H1 (cell line): ENCODE results near the gene KLHL3. TPM values are rescaled to one million over a fixed set of nuclear protein-coding genes. Genes with fewer than 3 reads are reported as not detected.

Experiments
- CTCF ChIA-PET: fragments of 300-600 bp; sonication (Branson Sonifier 250); formaldehyde crosslinking; loops from one replicate; lab custom pipeline; 2021; ENCODE audit not compliant: partially characterized antibody; lab: Charles Lee
- POLR2A ChIA-PET: fragments of 300-600 bp; sonication (Branson Sonifier 250); formaldehyde crosslinking; loops from one replicate; lab custom pipeline; 2021; ENCODE audit warnings: inconsistent platforms; ENCODE audit not compliant: partially characterized antibody; lab: Charles Lee
- DNase-seq, 2 experiments: peaks; one replicate each; pipeline versions ENCODE4 v3.0.0 to v3.0.0-alpha.2; 2010 to 2022; ENCODE audit warnings: low spot score in 2 of 2, low read depth in 1 of 2, mixed read lengths in 1 of 2
- FAIRE-seq: peaks from 2 replicates; lab custom pipeline; 2011; peaks lifted over from hg19 to GRCh38; lab: Jason Lieb, UNC
- H2AFZ ChIP-seq: 2 replicates; pipeline ENCODE4 v1.8.1; 2012; ENCODE audit warnings: low read length, inconsistent platforms
- H2AK5ac ChIP-seq: 2 replicates; pipeline ENCODE4 v1.6.1; 2013; ENCODE audit warnings: low read depth, low read length
- H2BK120ac ChIP-seq: replicated peaks from 2 replicates; pipeline ENCODE3; 2013; ENCODE audit warnings: low read depth, low read length, inconsistent platforms
- H2BK12ac ChIP-seq: 2 replicates; pipeline ENCODE4 v1.6.1; 2013; ENCODE audit warnings: low read depth, low read length
- H2BK15ac ChIP-seq: 2 replicates; pipeline ENCODE4 v1.6.1; 2013; ENCODE audit warnings: low read length
- H2BK20ac ChIP-seq: 2 replicates; pipeline ENCODE4 v1.6.1; 2013; ENCODE audit warnings: low read length
- H2BK5ac ChIP-seq: 2 replicates; pipeline ENCODE4 v1.6.1; 2013; ENCODE audit warnings: low read depth, low read length
- H3K14ac ChIP-seq: 2 replicates; pipeline ENCODE4 v1.6.1; 2013; ENCODE audit warnings: inconsistent platforms; ENCODE audit not compliant: insufficient read length
- H3K18ac ChIP-seq: 2 replicates; pipeline ENCODE4 v1.6.1; 2013; ENCODE audit warnings: low read length; ENCODE audit errors: extremely low read depth
- H3K23ac ChIP-seq: 2 replicates; pipeline ENCODE4 v1.6.1; 2013; ENCODE audit warnings: inconsistent platforms; ENCODE audit not compliant: insufficient read length
- H3K23me2 ChIP-seq: 2 replicates; pipeline ENCODE4 v1.6.1; 2013; ENCODE audit warnings: low read depth, low read length
- H3K27ac ChIP-seq: 2 replicates; pipeline ENCODE4 v1.6.1; 2011; ENCODE audit warnings: low read depth, low read length, inconsistent platforms
- H3K27me3 ChIP-seq, 4 experiments: replicated peaks in 1 of 4; 1 replicate in 1 of 4; 2 replicates in 3 of 4; pipeline versions ENCODE4 v1.6.1 to v1.8.1; 2011 to 2013; ENCODE audit warnings: low read length in 3 of 4, mild to moderate bottlenecking in 3 of 4, inconsistent platforms in 2 of 4, mixed read lengths in 2 of 4, moderate library complexity in 1 of 4; ENCODE audit not compliant: control insufficient read depth in 3 of 4, insufficient read depth in 3 of 4; ENCODE audit errors: extremely low read depth in 1 of 4
- H3K36me3 ChIP-seq, 4 experiments: 2 replicates each; pipeline versions ENCODE4 v1.6.1 to v1.8.1; 2011 to 2013; ENCODE audit warnings: mild to moderate bottlenecking in 4 of 4, low read length in 3 of 4, moderate library complexity in 2 of 4, control low read depth in 1 of 4, inconsistent platforms in 1 of 4; ENCODE audit not compliant: insufficient read depth in 4 of 4, control insufficient read depth in 2 of 4
- H3K4ac ChIP-seq: replicated peaks from 2 replicates; pipeline ENCODE3; 2013; ENCODE audit warnings: low read length, low read depth, mixed read lengths, inconsistent platforms; ENCODE audit not compliant: insufficient read length
- H3K4me1 ChIP-seq, 4 experiments: replicated peaks in 1 of 4; 1 replicate in 1 of 4; 2 replicates in 3 of 4; pipeline versions ENCODE4 v1.6.1 to v1.8.1; 2011 to 2013; ENCODE audit warnings: low read length in 3 of 4, inconsistent platforms in 2 of 4, mixed read lengths in 1 of 4; ENCODE audit not compliant: insufficient read depth in 4 of 4, control insufficient read depth in 3 of 4
- H3K4me2 ChIP-seq, 2 experiments: 2 replicates each; pipeline versions ENCODE4 v1.6.1 to v1.8.1; 2011 to 2013; ENCODE audit warnings: low read depth in 2 of 2, low read length in 2 of 2, control low read depth in 1 of 2, inconsistent platforms in 1 of 2, mild to moderate bottlenecking in 1 of 2; ENCODE audit not compliant: insufficient read depth in 1 of 2
- H3K4me3 ChIP-seq, 4 experiments: fragments of 200-600, 300-600 bp in 1 of 4; sonication (generic), shearing (Covaris generic), sonication (Bioruptor Twin) in 1 of 4; 2 replicates each; pipeline versions ENCODE4 v1.5.1 to v1.8.1; 2011 to 2016; ENCODE audit warnings: low read length in 4 of 4, low read depth in 3 of 4, control low read depth in 2 of 4, inconsistent platforms in 2 of 4, mild to moderate bottlenecking in 2 of 4, mixed read lengths in 1 of 4, moderate library complexity in 1 of 4; ENCODE audit not compliant: insufficient read depth in 2 of 4; ENCODE audit errors: extremely low read depth in 1 of 4
- H3K56ac ChIP-seq: replicated peaks from 2 replicates; pipeline ENCODE3; 2013; ENCODE audit warnings: low read depth, mild to moderate bottlenecking, mixed read lengths, low read length, inconsistent platforms; ENCODE audit not compliant: insufficient read length
- H3K79me1 ChIP-seq: 2 replicates; pipeline ENCODE4 v1.6.1; 2013; ENCODE audit warnings: low read depth, low read length, control low read depth
- H3K79me2 ChIP-seq, 2 experiments: 2 replicates each; pipeline versions ENCODE4 v1.6.1 to v1.8.1; 2012 to 2013; ENCODE audit warnings: low read length in 2 of 2, mild to moderate bottlenecking in 2 of 2, inconsistent platforms in 1 of 2; ENCODE audit not compliant: insufficient read depth in 2 of 2, control insufficient read depth in 1 of 2
- H3K9ac ChIP-seq, 4 experiments: replicated peaks in 1 of 4; 1 replicate in 1 of 4; 2 replicates in 3 of 4; pipeline versions ENCODE4 v1.6.1 to v1.8.1; 2011 to 2013; ENCODE audit warnings: low read depth in 3 of 4, low read length in 3 of 4, control low read depth in 2 of 4, mild to moderate bottlenecking in 2 of 4, moderate library complexity in 2 of 4, inconsistent platforms in 1 of 4; ENCODE audit errors: extremely low read depth in 1 of 4
- H3K9me3 ChIP-seq, 2 experiments: 2 replicates each; pipeline versions ENCODE4 v1.6.1 to v1.8.1; 2012 to 2013; ENCODE audit warnings: mild to moderate bottlenecking in 2 of 2, moderate library complexity in 2 of 2, control low read depth in 1 of 2, inconsistent platforms in 1 of 2, low read depth in 1 of 2, low read length in 1 of 2, mixed read lengths in 1 of 2; ENCODE audit not compliant: insufficient read depth in 2 of 2
- H4K20me1 ChIP-seq, 2 experiments: replicated peaks in 1 of 2; 2 replicates each; pipeline versions ENCODE3 to v1.8.1; 2011 to 2013; ENCODE audit warnings: inconsistent platforms in 2 of 2, low read length in 2 of 2, mild to moderate bottlenecking in 1 of 2; ENCODE audit not compliant: insufficient read depth in 2 of 2, control insufficient read depth in 1 of 2
- H4K5ac ChIP-seq: 2 replicates; pipeline ENCODE4 v1.6.1; 2013; ENCODE audit warnings: low read length, low read depth, mixed read lengths, inconsistent platforms; ENCODE audit not compliant: insufficient read length
- H4K8ac ChIP-seq: 2 replicates; pipeline ENCODE4 v1.8.0; 2013; ENCODE audit warnings: mild to moderate bottlenecking, moderate library complexity, low read length, inconsistent platforms; ENCODE audit not compliant: insufficient read depth; ENCODE audit errors: extremely low read depth
- H4K91ac ChIP-seq: replicated peaks from 2 replicates; pipeline ENCODE3; 2013; ENCODE audit warnings: low read length, mixed read lengths, inconsistent platforms; ENCODE audit not compliant: insufficient read length
- BCL11A ChIP-seq, 2 experiments: IDR thresholded peaks; one replicate each; pipeline ENCODE4 v1.6.1; 2011; ENCODE audit warnings: low read depth in 2 of 2, low read length in 2 of 2, mild to moderate bottlenecking in 2 of 2
- CTCF ChIP-seq, 3 experiments: IDR thresholded peaks; 1 replicate in 2 of 3; 2 replicates in 1 of 3; pipeline versions ENCODE4 v1.5.1 to v1.6.1; 2011; ENCODE audit warnings: low read length in 3 of 3, mild to moderate bottlenecking in 3 of 3, inconsistent platforms in 2 of 3, low read depth in 1 of 3, moderate library complexity in 1 of 3; ENCODE audit not compliant: insufficient read depth in 1 of 3; ENCODE audit errors: control extremely low read depth in 1 of 3
- EGR1 ChIP-seq: IDR thresholded peaks from 2 replicates; pipeline ENCODE4 v1.6.1; 2011; ENCODE audit warnings: low read depth, low read length, borderline replicate concordance
- KDM1A ChIP-seq: fragments of 200-600, 300-600 bp; sonication (generic); IDR thresholded peaks from 2 replicates; pipeline ENCODE4 v1.7.1; 2016; ENCODE audit warnings: mild to moderate bottlenecking, low read length, borderline replicate concordance
- PHF8 ChIP-seq: fragments of 200-600 bp; sonication (generic); conservative IDR thresholded peaks from 2 replicates; pipeline ENCODE4 v1.7.1; 2012; ENCODE audit warnings: low read depth, mild to moderate bottlenecking, inconsistent platforms, low read length, moderate library complexity
- POU5F1 ChIP-seq: IDR thresholded peaks from 2 replicates; pipeline ENCODE4 v1.6.1; 2011; ENCODE audit warnings: low read depth, mild to moderate bottlenecking, low read length, moderate library complexity
- RAD21 ChIP-seq, 2 experiments: IDR thresholded peaks in 1 of 2; conservative IDR thresholded peaks in 1 of 2; 2 replicates each; pipeline ENCODE4 v1.6.1; 2011; ENCODE audit warnings: low read depth in 2 of 2, low read length in 2 of 2, improper control_type of control experiment in 1 of 2, inconsistent platforms in 1 of 2, mild to moderate bottlenecking in 1 of 2, moderate library complexity in 1 of 2
- RNF2 ChIP-seq: fragments of 200-900, 300-1000 bp; sonication (generic); IDR thresholded peaks from 2 replicates; pipeline ENCODE4 v1.7.1; 2016; ENCODE audit warnings: borderline replicate concordance, low read depth, mild to moderate bottlenecking, antibody characterized with exemption, low read length; ENCODE audit not compliant: poor library complexity, severe bottlenecking; ENCODE audit errors: missing control alignments
- SP2 ChIP-seq: IDR thresholded peaks from 2 replicates; pipeline ENCODE4 v1.6.1; 2012; ENCODE audit warnings: mild to moderate bottlenecking, low read length, inconsistent platforms
- SUZ12 ChIP-seq: fragments of 200-600 bp; sonication (generic); IDR thresholded peaks from 2 replicates; pipeline ENCODE4 v1.6.1; 2012; ENCODE audit warnings: mild to moderate bottlenecking, inconsistent platforms, low read length, moderate library complexity, mixed read lengths
- WGBS, 2 experiments: shearing (Covaris generic) in 1 of 2; methylation state at CpG; one replicate each; pipeline versions ENCODE4 v1.1.6 to v1.1.7; 2013 to 2015; ENCODE audit warnings: low lambda C conversion rate in 2 of 2, mixed read lengths in 2 of 2, inconsistent platforms in 1 of 2, low coverage in 1 of 2, missing lambda C conversion rate in 1 of 2; ENCODE audit not compliant: insufficient replicate concordance in 2 of 2, insufficient coverage in 1 of 2, insufficient read length in 1 of 2; ENCODE audit errors: extremely low coverage in 1 of 2, missing lambda C conversion rate in 1 of 2; 5-methylcytosine and 5-hydroxymethylcytosine counted together
- polyA plus RNA-seq, 7 experiments: library from polyadenylated mRNA; depleted of rRNA in 3 of 7; stranded (reverse) in 5 of 7; unstranded in 2 of 7; fragments of >200 nt in 5 of 7; fragments of 200-250 nt in 2 of 7; gene quantifications; 1 replicate in 5 of 7; 2 replicates in 1 of 7; 4 replicates in 1 of 7; pipeline versions ENCODE4 v1.2.1 to v1.2.3, GENCODE V29; 2011 to 2013; ENCODE audit warnings: missing spikeins in 2 of 7, mixed read lengths in 2 of 7
- total RNA-seq: library from RNA; stranded (reverse); fragmentation: NEBNext Ultra II Directional; extraction: Animal tissue kit (Norgen Biotek cat#: 25700); gene quantifications from 2 replicates; pipeline ENCODE4 v1.2.1, GENCODE V29; 2021

KLHL3 gene
- total and polyA plus RNA-seq, 2 of the 8 experiments (the other 6 are each of a cell fraction or from before 2014, with no cell fraction given) = 7.4 to 13.7 TPM

- H3K23ac ChIP-seq = no peak overlapping the region
- H2AFZ ChIP-seq = no peak overlapping the region
- H3K9ac ChIP-seq = no peak overlapping the region
- H3K79me2 ChIP-seq = peaks cover 0 to 36% of the 10 kb centered on the region in 2 experiments; a peak in 2 of 4 replicates
- no peaks in the 10 kb centered on the region for H3K79me1 ChIP-seq
- no peak overlapping the region for H2BK12ac ChIP-seq
- H3K18ac ChIP-seq = no peak overlapping the region
- ChIA-PET CTCF (interaction anchor here (0.7 to 4.4 kb wide), 10 partner anchors 8 to 97 kb away, joined by 3 to 37 read pairs (median 4); partner anchors contain the start of gene KLHL3), POLR2A (interaction anchor here (1.2 kb wide), 1 partner anchor 22 kb away, joined by 3 read pairs; no protein-coding TSS in a partner anchor)
- no peak overlapping the region for H4K5ac ChIP-seq
- H2AK5ac ChIP-seq = no peak overlapping the region
- no peak overlapping the region for H3K4ac ChIP-seq
- H3K27ac ChIP-seq = no peak overlapping the region
- H2BK15ac ChIP-seq = no peak overlapping the region
- H2BK5ac ChIP-seq = no peak overlapping the region
- H4K20me1 ChIP-seq = no peaks in the 10 kb centered on the region
- no peaks in the 10 kb centered on the region for H3K27me3 ChIP-seq
- H3K56ac ChIP-seq = no peak overlapping the region
- no peak overlapping the region for H3K4me3 ChIP-seq
- no peak overlapping the region for H3K4me2 ChIP-seq
- no peak for FAIRE-seq
- no peak overlapping the region for H2BK20ac ChIP-seq
- no peaks in the 10 kb centered on the region for H3K9me3 ChIP-seq
- H3K36me3 ChIP-seq = no peaks in the 10 kb centered on the region
- no peaks in the 10 kb centered on the region; the same call in 1 of the 2 replicates for H3K23me2 ChIP-seq
- no peaks in the 10 kb centered on the region; a peak in 1 of 7 replicates for H3K4me1 ChIP-seq
- H4K91ac ChIP-seq = no peak overlapping the region
- H2BK120ac ChIP-seq = no peak overlapping the region
- no peak overlapping the region for H4K8ac ChIP-seq
- DNase-seq = no peak
- H3K14ac ChIP-seq = no peak overlapping the region
- WGBS, 2 experiments = 80% methylated on average over 1 of the region's 1 CpG; no CpG with 5 or more reads in 1 of the 2 experiments
- TF ChIP-seq KDM1A (no peak), POU5F1 (no peak), SUZ12 (no peak), RAD21 (IDR thresholded peaks at IDR 0.05 in 1 of 2, conservative IDR thresholded peaks at IDR 0.05 in 1 of 2; ENCODE audit: low read depth in 2 of 2, low read length in 2 of 2) (peak; percentile 35 to 39; a peak in 3 of 4 replicates), BCL11A (IDR thresholded peaks at IDR 0.05; ENCODE audit: low read depth in 2 of 2, low read length in 2 of 2) (no peak), CTCF (IDR thresholded peaks at IDR 0.05; ENCODE audit: control extremely low read depth in 1 of 3, insufficient read depth in 1 of 3, low read depth in 1 of 3, low read length in 3 of 3) (peak in 2 of 3 experiments; percentile 1 to 17; a peak in 2 of 4 replicates), SP2 (no peak), EGR1 (no peak), RNF2 (no peak), PHF8 (no peak)
Observed at GRCh38 chr5:137728048-137728447, 7.8 kb downstream of the KLHL3 start.
